ENCODE data around the gene ZBTB42. TPM values are rescaled to one million over a fixed set of nuclear protein-coding genes. Genes with fewer than 3 reads are reported as not detected.

ZBTB42 gene
- total and polyA plus RNA-seq, 9 donors: 3.3 to 7.2 (median 5.2) TPM

DNA sequence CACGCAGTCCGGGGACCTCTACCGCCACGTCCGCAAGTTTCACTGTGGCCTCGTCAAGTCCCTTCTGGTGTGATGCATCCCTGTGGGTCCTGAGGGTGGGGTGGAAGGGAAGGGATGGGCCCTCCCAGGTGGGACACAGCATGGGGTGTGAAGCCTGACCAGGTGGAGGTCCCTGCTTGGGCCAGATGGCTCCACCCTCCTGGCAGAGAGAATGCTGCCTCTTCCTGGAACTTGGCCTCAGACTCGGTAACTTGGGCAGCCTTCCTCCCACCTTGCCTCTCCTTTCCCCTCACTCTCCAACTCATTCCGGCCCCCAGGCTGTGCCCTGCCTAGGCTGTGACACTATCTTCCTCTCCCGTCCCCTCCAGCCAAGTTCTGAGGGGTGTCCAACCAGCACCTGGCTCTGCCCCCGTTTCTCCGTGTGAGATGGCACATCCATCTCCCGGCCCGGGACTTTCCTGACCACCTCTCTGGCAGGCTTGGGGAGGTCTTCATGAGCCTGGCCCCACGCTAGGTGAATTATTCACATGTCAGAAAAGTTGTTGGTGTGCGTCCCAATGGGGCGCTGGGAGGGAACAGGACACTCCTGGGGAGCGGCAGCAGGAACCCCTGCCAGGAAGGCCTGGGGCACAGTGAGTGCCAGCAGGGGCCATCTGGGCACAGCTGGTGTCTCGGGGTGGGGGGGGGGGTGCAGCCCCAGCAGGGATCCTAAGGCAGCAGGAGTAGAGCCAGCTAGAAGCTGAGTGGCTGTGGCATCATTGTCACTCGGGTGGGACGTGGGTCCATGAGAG is 1.7 kb downstream of the ZBTB42 start:
- H3K4me3 ChIP-seq (ENCODE audit: low read length): no peak overlapping the region
- 79% methylated on average over 18 of the region's 20 CpGs for WGBS (ENCODE audit: insufficient coverage)

GRCh38 chr14:104803280-104803911 is 2.5 kb downstream of the ZBTB42 start:
- no peaks in the 10 kb centered on the region for H3K9me3 ChIP-seq (replicated peaks; ENCODE audit: control insufficient read depth, low read depth, low read length)
- no peak overlapping the region for H3K4me3 ChIP-seq (ENCODE audit: low read length)
- H3K27ac ChIP-seq (ENCODE audit: low read length): no peak overlapping the region
- 66% methylated on average over 17 of the region's 19 CpGs for WGBS (ENCODE audit: insufficient coverage)
- H3K36me3 ChIP-seq (ENCODE audit: control insufficient read depth, insufficient read depth, low read length): no peaks in the 10 kb centered on the region
- H3K4me1 ChIP-seq (ENCODE audit: control insufficient read depth, insufficient read depth, low read length): peaks cover 65% of the 10 kb centered on the region
- H3K27me3 ChIP-seq (ENCODE audit: control insufficient read depth, insufficient read depth, low read length): no peaks in the 10 kb centered on the region
- no peak for DNase-seq

More for the DNA sequence above, 1.7 kb downstream of the ZBTB42 start:
- Histone ChIP-seq H3K9me3 (replicated peaks; ENCODE audit: control insufficient read depth, low read depth, low read length) (no peaks in the 10 kb centered on the region), H3K36me3 (ENCODE audit: control insufficient read depth, insufficient read depth, low read length) (no peaks in the 10 kb centered on the region), H3K27ac (ENCODE audit: low read length) (no peak overlapping the region), H3K4me1 (ENCODE audit: control insufficient read depth, insufficient read depth, low read length) (peaks cover 73% of the 10 kb centered on the region), H3K27me3 (ENCODE audit: control insufficient read depth, insufficient read depth, low read length) (no peaks in the 10 kb centered on the region)
- no peak for DNase-seq

GRCh38 chr14:104803912-104804410 is 3.1 kb downstream of the ZBTB42 start:
- Histone ChIP-seq H3K9me3 (replicated peaks; ENCODE audit: control insufficient read depth, low read depth, low read length) (no peaks in the 10 kb centered on the region), H3K27ac (ENCODE audit: low read length) (no peak overlapping the region), H3K4me3 (ENCODE audit: low read length) (no peak overlapping the region), H3K4me1 (ENCODE audit: control insufficient read depth, insufficient read depth, low read length) (peaks cover 59% of the 10 kb centered on the region), H3K27me3 (ENCODE audit: control insufficient read depth, insufficient read depth, low read length) (no peaks in the 10 kb centered on the region), H3K36me3 (ENCODE audit: control insufficient read depth, insufficient read depth, low read length) (no peaks in the 10 kb centered on the region)
- no peak for DNase-seq
- WGBS (ENCODE audit: insufficient coverage): 78% methylated on average over 10 of the region's 15 CpGs

- H3K4me3 ChIP-seq (ENCODE audit: low read length): no peak overlapping the region
- no peaks in the 10 kb centered on the region for H3K9me3 ChIP-seq (replicated peaks; ENCODE audit: control insufficient read depth, low read depth, low read length)
- H3K27me3 ChIP-seq (ENCODE audit: control insufficient read depth, insufficient read depth, low read length): no peaks in the 10 kb centered on the region
- DNase-seq: no peak
- whole genome bisulfite sequencing (ENCODE audit: insufficient coverage): 62% methylated on average over 8 of the region's 18 CpGs
- H3K27ac ChIP-seq (ENCODE audit: low read length): peak overlapping the region; percentile 13
- H3K4me1 ChIP-seq (ENCODE audit: control insufficient read depth, insufficient read depth, low read length): peaks cover 53% of the 10 kb centered on the region
- H3K36me3 ChIP-seq (ENCODE audit: control insufficient read depth, insufficient read depth, low read length): no peaks in the 10 kb centered on the region
These were observed 3.8 kb downstream of the ZBTB42 start for GRCh38 chr14:104804481-104805325.

- H3K4me3 ChIP-seq (ENCODE audit: low read length): no peak overlapping the region
- 60% methylated on average over 1 of the region's 3 CpGs for WGBS (ENCODE audit: insufficient coverage)
- H3K9me3 ChIP-seq (replicated peaks; ENCODE audit: control insufficient read depth, low read depth, low read length): no peaks in the 10 kb centered on the region
- peak overlapping the region; percentile 13 for H3K27ac ChIP-seq (ENCODE audit: low read length)
- no peaks in the 10 kb centered on the region for H3K36me3 ChIP-seq (ENCODE audit: control insufficient read depth, insufficient read depth, low read length)
- peak; percentile 60 for DNase-seq
- H3K4me1 ChIP-seq (ENCODE audit: control insufficient read depth, insufficient read depth, low read length): peaks cover 48% of the 10 kb centered on the region
- no peaks in the 10 kb centered on the region for H3K27me3 ChIP-seq (ENCODE audit: control insufficient read depth, insufficient read depth, low read length)
These were observed 4.4 kb downstream of the ZBTB42 start for GRCh38 chr14:104805326-104805678.

GRCh38 chr14:104805941-104806624 is 5.2 kb downstream of the ZBTB42 start:
- peaks cover 46% of the 10 kb centered on the region for H3K4me1 ChIP-seq (ENCODE audit: control insufficient read depth, insufficient read depth, low read length)
- no peak for DNase-seq
- no peak overlapping the region for H3K4me3 ChIP-seq (ENCODE audit: low read length)
- H3K36me3 ChIP-seq (ENCODE audit: control insufficient read depth, insufficient read depth, low read length): no peaks in the 10 kb centered on the region
- H3K27ac ChIP-seq (ENCODE audit: low read length): peak overlapping the region; percentile 7
- WGBS (ENCODE audit: insufficient coverage): 75% methylated on average over 8 of the region's 14 CpGs
- H3K9me3 ChIP-seq (replicated peaks; ENCODE audit: control insufficient read depth, low read depth, low read length): no peaks in the 10 kb centered on the region
- no peaks in the 10 kb centered on the region for H3K27me3 ChIP-seq (ENCODE audit: control insufficient read depth, insufficient read depth, low read length)

DNA sequence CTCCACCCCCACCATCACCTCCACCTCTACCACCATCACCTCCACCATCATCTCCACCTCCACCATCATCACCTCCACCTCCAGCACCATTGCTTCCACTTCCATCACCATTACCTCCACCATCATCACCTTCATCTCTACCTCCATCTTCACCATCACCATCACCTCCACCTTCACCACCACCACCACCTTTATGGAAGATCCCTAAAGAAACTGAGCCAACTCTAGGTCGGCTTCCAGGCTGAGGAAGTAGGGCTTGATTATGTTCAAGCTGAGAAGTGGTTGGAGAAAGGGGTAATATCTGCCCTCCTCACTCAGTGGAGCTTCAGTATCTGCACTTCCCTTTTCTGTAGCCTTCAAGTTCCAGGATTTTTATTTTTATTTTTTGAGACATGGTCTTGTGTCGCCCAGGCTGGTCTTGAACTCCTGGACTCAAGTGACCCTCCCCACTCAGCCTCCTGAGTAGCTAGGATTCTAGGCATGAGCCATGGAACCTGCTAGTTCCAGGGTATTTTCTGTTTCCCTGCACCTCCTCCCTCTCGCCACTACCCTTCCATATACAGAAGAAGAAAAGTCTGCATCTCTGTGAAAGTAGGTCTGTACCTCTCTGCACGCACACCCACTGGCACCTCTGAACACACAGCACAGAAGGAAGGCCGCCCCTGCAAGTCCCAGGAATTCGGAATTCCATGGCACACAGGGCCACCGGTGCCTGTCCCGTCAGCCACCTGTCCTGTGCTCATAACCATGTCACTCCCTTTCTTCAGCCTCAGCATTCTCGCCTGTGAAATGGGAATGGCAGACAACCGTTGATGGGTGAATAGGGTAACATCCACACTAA is 5.9 kb downstream of the ZBTB42 start:
- Histone ChIP-seq H3K36me3 (ENCODE audit: control insufficient read depth, insufficient read depth, low read length) (no peaks in the 10 kb centered on the region), H3K4me3 (ENCODE audit: low read length) (no peak overlapping the region), H3K27me3 (ENCODE audit: control insufficient read depth, insufficient read depth, low read length) (no peaks in the 10 kb centered on the region), H3K27ac (ENCODE audit: low read length) (no peak overlapping the region), H3K9me3 (replicated peaks; ENCODE audit: control insufficient read depth, low read depth, low read length) (no peaks in the 10 kb centered on the region), H3K4me1 (ENCODE audit: control insufficient read depth, insufficient read depth, low read length) (peaks cover 39% of the 10 kb centered on the region)
- DNase-seq: no peak
- 73% methylated on average over 3 of the region's 10 CpGs for WGBS (ENCODE audit: insufficient coverage)

DNA sequence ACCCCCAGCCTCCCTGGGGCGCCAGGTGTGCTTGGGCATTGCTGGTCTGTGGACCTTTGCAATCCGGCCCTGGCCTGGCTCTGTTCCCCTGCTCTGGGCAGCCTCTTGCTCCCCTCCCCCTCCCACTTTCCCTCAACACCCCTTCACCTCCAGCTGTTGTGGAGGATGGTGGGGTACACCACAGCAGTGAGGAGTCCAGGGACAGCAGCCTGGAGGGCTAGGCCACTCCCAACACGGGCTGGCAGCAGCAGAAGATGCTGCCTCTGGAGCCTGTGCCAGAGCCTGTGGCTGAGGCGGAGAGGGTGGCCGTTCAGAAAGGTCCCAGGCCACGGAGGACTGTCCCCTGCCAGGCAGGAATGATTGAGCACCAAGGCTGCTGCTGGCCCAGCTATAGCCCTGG is 7.6 kb downstream of the ZBTB42 start:
- DNase-seq: no peak
- H3K4me3 ChIP-seq (ENCODE audit: low read length): no peak overlapping the region
- no peaks in the 10 kb centered on the region for H3K27me3 ChIP-seq (ENCODE audit: control insufficient read depth, insufficient read depth, low read length)
- H3K9me3 ChIP-seq (replicated peaks; ENCODE audit: control insufficient read depth, low read depth, low read length): no peaks in the 10 kb centered on the region
- peaks cover 23% of the 10 kb centered on the region for H3K4me1 ChIP-seq (ENCODE audit: control insufficient read depth, insufficient read depth, low read length)
- 82% methylated on average over 5 of the region's 6 CpGs for WGBS (ENCODE audit: insufficient coverage)
- H3K36me3 ChIP-seq (ENCODE audit: control insufficient read depth, insufficient read depth, low read length): no peaks in the 10 kb centered on the region
- no peak overlapping the region for H3K27ac ChIP-seq (ENCODE audit: low read length)

GRCh38 chr14:104810316-104810715 is 9.4 kb downstream of the ZBTB42 start:
- Histone ChIP-seq H3K27me3 (ENCODE audit: control insufficient read depth, insufficient read depth, low read length) (no peaks in the 10 kb centered on the region), H3K27ac (ENCODE audit: low read length) (no peak overlapping the region), H3K9me3 (replicated peaks; ENCODE audit: control insufficient read depth, low read depth, low read length) (no peaks in the 10 kb centered on the region), H3K4me1 (ENCODE audit: control insufficient read depth, insufficient read depth, low read length) (peaks cover 18% of the 10 kb centered on the region), H3K36me3 (ENCODE audit: control insufficient read depth, insufficient read depth, low read length) (no peaks in the 10 kb centered on the region), H3K4me3 (ENCODE audit: low read length) (no peak overlapping the region)
- no peak for DNase-seq
- WGBS (ENCODE audit: insufficient coverage): 88% methylated on average over 9 of the region's 11 CpGs

All from muscle of leg (tissue), 11 donors.